ENCODE results near the gene B3GNT3. TPM values are rescaled to one million over a fixed set of nuclear protein-coding genes. Genes with fewer than 3 reads are reported as not detected.

Gene B3GNT3
- total RNA-seq, 6 experiments from 2014 or later: not detected

DNA sequence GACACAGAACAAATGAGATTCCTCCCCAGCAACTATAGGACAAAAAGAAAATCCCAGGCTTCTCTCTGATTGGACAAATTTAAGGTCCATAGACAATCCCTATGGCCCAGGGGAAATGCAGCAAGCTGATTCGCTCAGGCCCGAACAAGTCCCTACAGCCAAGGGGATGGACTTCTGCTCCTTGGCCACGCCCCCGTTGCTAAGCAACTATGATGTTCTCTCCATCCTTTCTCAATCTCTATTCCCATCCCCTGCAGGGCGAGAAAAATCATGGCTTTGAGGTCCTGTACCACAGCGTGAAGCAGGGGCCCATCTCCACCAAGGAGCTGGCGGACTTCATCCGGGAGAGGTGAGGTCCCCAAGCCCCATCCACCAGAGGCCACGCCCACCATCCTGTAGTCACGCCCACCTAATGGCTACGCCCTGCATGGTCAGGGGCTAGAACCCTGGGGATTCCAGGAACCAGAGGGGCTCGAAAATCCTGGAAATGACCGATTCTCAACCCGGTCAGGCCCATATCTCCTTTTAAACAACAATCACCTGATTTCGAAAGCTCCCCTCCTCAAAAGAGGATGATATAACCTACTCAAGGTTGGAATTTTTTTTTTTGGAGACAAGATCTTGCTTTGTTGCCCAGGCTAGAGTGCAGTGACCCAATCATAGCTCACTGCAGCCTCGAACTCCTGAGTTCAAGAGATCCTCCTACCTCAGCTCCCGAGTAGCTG, 32.3 kb upstream of the B3GNT3 start:
- peak; percentile 52 for DNase-seq
- no peak overlapping the region for H3K4me3 Mint-ChIP-seq
- TF ChIP-seq, protein P1, sequence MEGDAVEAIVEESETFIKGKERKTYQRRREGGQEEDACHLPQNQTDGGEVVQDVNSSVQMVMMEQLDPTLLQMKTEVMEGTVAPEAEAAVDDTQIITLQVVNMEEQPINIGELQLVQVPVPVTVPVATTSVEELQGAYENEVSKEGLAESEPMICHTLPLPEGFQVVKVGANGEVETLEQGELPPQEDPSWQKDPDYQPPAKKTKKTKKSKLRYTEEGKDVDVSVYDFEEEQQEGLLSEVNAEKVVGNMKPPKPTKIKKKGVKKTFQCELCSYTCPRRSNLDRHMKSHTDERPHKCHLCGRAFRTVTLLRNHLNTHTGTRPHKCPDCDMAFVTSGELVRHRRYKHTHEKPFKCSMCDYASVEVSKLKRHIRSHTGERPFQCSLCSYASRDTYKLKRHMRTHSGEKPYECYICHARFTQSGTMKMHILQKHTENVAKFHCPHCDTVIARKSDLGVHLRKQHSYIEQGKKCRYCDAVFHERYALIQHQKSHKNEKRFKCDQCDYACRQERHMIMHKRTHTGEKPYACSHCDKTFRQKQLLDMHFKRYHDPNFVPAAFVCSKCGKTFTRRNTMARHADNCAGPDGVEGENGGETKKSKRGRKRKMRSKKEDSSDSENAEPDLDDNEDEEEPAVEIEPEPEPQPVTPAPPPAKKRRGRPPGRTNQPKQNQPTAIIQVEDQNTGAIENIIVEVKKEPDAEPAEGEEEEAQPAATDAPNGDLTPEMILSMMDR (IDR thresholded peaks at IDR 0.05): no peak
- peaks cover 8% of the 10 kb centered on the region for H3K4me1 Mint-ChIP-seq (ENCODE audit: low read depth)
- peaks cover 10% of the 10 kb centered on the region for H3K27me3 Mint-ChIP-seq (ENCODE audit: insufficient read depth)
- no peak overlapping the region for H3K27ac Mint-ChIP-seq
- no peaks in the 10 kb centered on the region for H3K9me3 Mint-ChIP-seq
- no peaks in the 10 kb centered on the region for H3K36me3 Mint-ChIP-seq (ENCODE audit: low read depth)

DNA sequence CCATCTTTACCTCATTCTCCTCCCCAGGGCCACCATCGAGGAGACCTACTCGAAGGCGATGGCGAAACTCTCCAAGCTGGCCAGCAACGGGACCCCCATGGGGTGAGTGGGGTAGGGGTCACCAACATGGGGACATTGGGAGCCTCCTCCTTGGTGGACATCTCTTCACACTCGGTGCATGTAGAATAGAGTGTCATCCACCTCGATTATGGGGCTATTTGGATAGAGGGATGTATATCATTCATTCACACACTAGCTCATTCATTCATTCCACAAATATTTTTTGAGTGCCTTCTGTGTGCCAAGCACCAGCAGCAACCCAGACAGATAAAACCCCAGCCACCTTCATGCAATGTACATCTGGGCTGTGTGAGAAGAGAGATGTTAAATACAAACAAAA, 30.6 kb upstream of the B3GNT3 start:
- no peak overlapping the region for H3K4me3 Mint-ChIP-seq
- H3K36me3 Mint-ChIP-seq (ENCODE audit: low read depth): no peaks in the 10 kb centered on the region
- peaks cover 6% of the 10 kb centered on the region for H3K27me3 Mint-ChIP-seq (ENCODE audit: insufficient read depth)
- peaks cover 8% of the 10 kb centered on the region for H3K4me1 Mint-ChIP-seq (ENCODE audit: low read depth)
- TF ChIP-seq, protein P1 (IDR thresholded peaks at IDR 0.05): no peak
- H3K9me3 Mint-ChIP-seq: no peaks in the 10 kb centered on the region
- no peak overlapping the region for H3K27ac Mint-ChIP-seq
- DNase-seq: no peak

DNA sequence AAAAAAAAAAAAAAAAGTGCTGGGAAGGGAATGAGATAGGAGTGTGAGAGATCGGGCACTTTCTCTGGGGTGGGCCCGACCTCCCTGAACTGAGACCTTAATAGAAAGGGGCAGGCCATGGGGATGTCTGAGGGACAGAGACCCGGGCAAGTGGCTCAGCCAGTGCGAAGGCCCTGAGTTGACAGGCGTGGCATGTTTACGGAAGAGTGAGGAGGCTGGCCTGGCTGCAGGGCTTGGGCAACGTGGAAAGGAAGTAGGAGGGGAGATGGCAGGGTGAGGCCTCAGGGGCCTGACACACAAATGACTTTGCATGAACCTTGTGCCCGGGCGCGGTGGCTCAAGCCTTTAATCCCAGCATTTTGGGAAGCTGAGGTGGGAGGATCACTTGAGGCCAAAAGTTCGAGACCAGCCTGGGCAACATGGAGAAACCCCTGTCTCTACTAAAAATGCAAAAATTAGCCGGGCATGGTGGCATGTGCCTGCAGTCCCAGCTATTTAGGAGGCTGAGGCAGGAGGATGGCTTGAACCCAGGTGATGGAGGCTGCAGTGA, 29.8 kb upstream of the B3GNT3 start:
- TF ChIP-seq, protein P1 (IDR thresholded peaks at IDR 0.05): no peak
- H3K27me3 Mint-ChIP-seq (ENCODE audit: insufficient read depth): peaks cover 4% of the 10 kb centered on the region
- no peak overlapping the region for H3K27ac Mint-ChIP-seq
- DNase-seq: no peak
- no peak overlapping the region for H3K4me3 Mint-ChIP-seq
- no peaks in the 10 kb centered on the region for H3K9me3 Mint-ChIP-seq
- H3K36me3 Mint-ChIP-seq (ENCODE audit: low read depth): no peaks in the 10 kb centered on the region
- H3K4me1 Mint-ChIP-seq (ENCODE audit: low read depth): peaks cover 8% of the 10 kb centered on the region

DNA sequence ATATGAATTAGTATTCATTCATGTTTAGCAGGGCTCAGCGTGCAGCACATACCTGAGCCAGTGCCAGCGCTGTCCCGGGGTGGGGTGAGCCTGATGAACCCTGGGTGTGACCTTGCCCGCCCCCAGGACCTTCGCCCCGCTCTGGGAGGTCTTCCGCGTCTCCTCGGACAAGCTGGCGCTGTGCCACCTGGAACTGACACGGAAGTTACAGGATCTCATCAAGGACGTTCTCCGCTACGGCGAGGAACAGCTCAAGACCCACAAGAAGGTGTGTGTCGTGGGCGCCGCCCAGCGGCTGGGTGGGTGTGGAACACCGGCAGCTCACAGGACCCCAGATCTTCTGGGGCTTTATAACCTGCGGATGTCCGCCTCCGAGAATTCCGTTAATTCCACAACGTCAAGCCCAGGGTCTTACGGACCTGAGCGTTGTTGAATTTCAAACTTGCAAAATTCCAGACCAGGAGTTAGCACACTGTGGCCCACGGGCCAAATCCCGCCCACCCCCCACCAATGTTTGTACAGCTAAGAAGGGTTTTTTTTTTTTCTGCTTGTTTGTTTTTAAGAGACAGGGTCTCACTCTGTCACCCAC, 28.3 kb upstream of the B3GNT3 start:
- Mint-ChIP-seq H3K9me3 (no peaks in the 10 kb centered on the region), H3K36me3 (ENCODE audit: low read depth) (no peaks in the 10 kb centered on the region), H3K27me3 (ENCODE audit: insufficient read depth) (peaks cover 5% of the 10 kb centered on the region), H3K4me1 (ENCODE audit: low read depth) (peaks cover 8% of the 10 kb centered on the region), H3K4me3 (peak overlapping the region; percentile 56; the same call in 1 of the 2 replicates), H3K27ac (no peak overlapping the region)
- DNase-seq: peak; percentile 60
- TF ChIP-seq, protein P1 (IDR thresholded peaks at IDR 0.05): peak; percentile 87

DNA sequence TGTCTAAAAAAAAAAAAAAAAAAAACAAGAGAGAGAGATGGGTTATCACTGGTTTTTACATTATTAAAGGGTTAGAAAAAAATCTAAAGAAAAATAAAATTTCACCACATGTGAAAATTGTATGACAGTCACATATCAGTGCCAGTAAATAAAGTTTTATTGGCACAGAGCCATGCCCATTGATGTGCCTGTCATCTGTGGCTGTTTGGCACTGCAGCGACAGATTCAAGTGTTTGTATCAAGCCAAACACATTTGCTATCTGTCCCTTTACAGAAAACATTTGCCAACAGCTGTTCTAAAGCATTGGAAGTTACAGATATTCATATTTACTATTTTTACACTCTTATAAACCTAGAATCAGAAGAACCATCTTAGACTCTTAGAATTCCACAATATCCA, 27.4 kb upstream of the B3GNT3 start:
- H3K36me3 Mint-ChIP-seq (ENCODE audit: low read depth): no peaks in the 10 kb centered on the region
- peaks cover 8% of the 10 kb centered on the region for H3K4me1 Mint-ChIP-seq (ENCODE audit: low read depth)
- H3K27ac Mint-ChIP-seq: no peak overlapping the region
- peaks cover 11% of the 10 kb centered on the region for H3K27me3 Mint-ChIP-seq (ENCODE audit: insufficient read depth)
- TF ChIP-seq, protein P1 (IDR thresholded peaks at IDR 0.05): no peak
- H3K4me3 Mint-ChIP-seq: no peak overlapping the region
- no peaks in the 10 kb centered on the region for H3K9me3 Mint-ChIP-seq
- DNase-seq: no peak

Data from HFFc6 (cell line).